Measurements from ENCODE around the gene DNAAF8. TPM values are rescaled to one million over a fixed set of nuclear protein-coding genes. Genes with fewer than 3 reads are reported as not detected.

DNAAF8 gene
- total RNA-seq, result 1 to 10 TPM in 6 of 9 donors, under 1 TPM in 3; 0.30 to 3.3 (median 1.1) TPM
- polyA plus RNA-seq, result 1 to 10 TPM; 1.9 to 2.7 (median 2.3) TPM
- long read RNA-seq, donor 1, result 0 reads
- long read RNA-seq, donor 2, partial matches to known transcripts, result 7 of 7 reads
- long read RNA-seq, donor 2, other reads (novel, unspliced or antisense), result 0 of 7 reads
- long read RNA-seq, donor 3, result 0 reads
- long read RNA-seq, donor 4, result 0 reads
- long read RNA-seq, donor 5, partial matches to known transcripts, result 1 of 3 reads
- long read RNA-seq, donor 5, other reads (novel, unspliced or antisense), result 2 of 3 reads
- long read RNA-seq, donor 6, partial matches to known transcripts, result 0 of 1 reads
- long read RNA-seq, donor 6, other reads (novel, unspliced or antisense), result 1 of 1 reads
- long read RNA-seq, donor 7, result 0 reads
- long read RNA-seq, donor 8, result 0 reads
- long read RNA-seq, donor 9, result 0 reads
- long read RNA-seq, donor 10, result 0 reads

- no peaks in the 10 kb centered on the region for H3K9me3 ChIP-seq (replicated peaks in 1 of 3)
- H3K27ac ChIP-seq, result peak within 1 kb of the TSS in 4 of 5 donors; percentile 42 to 87 (median 56)
- no peaks in the 10 kb centered on the region for H3K27me3 ChIP-seq
- H3K4me1 ChIP-seq (replicated peaks in 1 of 2), result peaks cover 4 to 10% of the 10 kb centered on the region in 2 donors
- 0 to 1% (median 0%) methylated on average over 15 to 70 of the region's 70 CpGs for whole genome bisulfite sequencing, 4 donors
- H3K4me3 ChIP-seq, result peak within 1 kb of the TSS; percentile 41 to 100 (median 82)
- H3K36me3 ChIP-seq (replicated peaks in 1 of 2), result peaks cover 0 to 11% of the 10 kb centered on the region in 2 donors
- intact Hi-C loops (cut with DNase I), result loop anchor here in 1 of 2 donors (10.0 kb wide), 1 partner anchor 221 kb away; the partner anchor contains the start of gene SEC14L5
- peak; percentile 95 to 99 (median 98) for DNase-seq
- TF ChIP-seq CTCF (IDR thresholded peaks at IDR 0.05), result no peak
- TF ChIP-seq POLR2A (IDR thresholded peaks at IDR 0.05), result peak in 1 of 2 donors; percentile 19
These were observed at the start of gene DNAAF8, which contains the start of gene ANKS3 for GRCh38 chr16:4734063-4734729. DNAAF8 (plus strand) TSS chr16:4734537; CDS start chr16:4736515, 1,978 bp downstream. ANKS3 (minus strand) TSS chr16:4734271; CDS start chr16:4730149, 4,122 bp downstream.

- Histone ChIP-seq H3K36me3 (replicated peaks in 1 of 2) (peaks cover 0 to 60% of the 10 kb centered on the region in 2 donors), H3K27ac (no peak overlapping the region), H3K4me1 (replicated peaks in 1 of 2) (peaks cover 7 to 15% of the 10 kb centered on the region in 2 donors), H3K27me3 (no peaks in the 10 kb centered on the region), H3K4me3 (no peak overlapping the region), H3K9me3 (replicated peaks in 1 of 3) (no peaks in the 10 kb centered on the region)
- intact Hi-C loops (cut with DNase I), result loop anchor here in 1 of 2 donors (5.0 kb wide), 1 partner anchor 57 kb away; no protein-coding TSS in a partner anchor
- whole genome bisulfite sequencing, 4 donors, result 80 to 90% (median 83%) methylated on average over 10 to 13 of the region's 13 CpGs
- TF ChIP-seq CTCF (IDR thresholded peaks at IDR 0.05) (no peak), POLR2A (IDR thresholded peaks at IDR 0.05) (no peak)
- no peak for DNase-seq
These were observed 49.6 kb upstream of the DNAAF8 start for GRCh38 chr16:4684763-4685162.

GRCh38 chr16:4685292-4685691 is 49.0 kb upstream of the DNAAF8 start:
- Histone ChIP-seq H3K27me3 (no peaks in the 10 kb centered on the region), H3K36me3 (replicated peaks in 1 of 2) (peaks cover 0 to 56% of the 10 kb centered on the region in 2 donors), H3K27ac (no peak overlapping the region), H3K4me3 (no peak overlapping the region), H3K4me1 (replicated peaks in 1 of 2) (peaks cover 7 to 15% of the 10 kb centered on the region in 2 donors), H3K9me3 (replicated peaks in 1 of 3) (no peaks in the 10 kb centered on the region)
- intact Hi-C loops (cut with DNase I), result no loop called here
- TF ChIP-seq CTCF (IDR thresholded peaks at IDR 0.05) (no peak), POLR2A (IDR thresholded peaks at IDR 0.05) (no peak)
- no peak for DNase-seq
- 50 to 93% (median 83%) methylated on average over 1 to 13 of the region's 13 CpGs for WGBS, 4 donors

Data from adrenal gland (tissue), 19 donors.